Activated T-cell treated with anti-CD3 and anti-CD28 coated beads, Interleukin-2, amount 50 U/mL, for 1 hour (primary cell): ENCODE measurements around the gene MYLK2.

Experiments used
- DNase-seq: peaks from one replicate; pipeline ENCODE4 v3.0.0-alpha.2; 2020

The MYLK2 gene

DNA sequence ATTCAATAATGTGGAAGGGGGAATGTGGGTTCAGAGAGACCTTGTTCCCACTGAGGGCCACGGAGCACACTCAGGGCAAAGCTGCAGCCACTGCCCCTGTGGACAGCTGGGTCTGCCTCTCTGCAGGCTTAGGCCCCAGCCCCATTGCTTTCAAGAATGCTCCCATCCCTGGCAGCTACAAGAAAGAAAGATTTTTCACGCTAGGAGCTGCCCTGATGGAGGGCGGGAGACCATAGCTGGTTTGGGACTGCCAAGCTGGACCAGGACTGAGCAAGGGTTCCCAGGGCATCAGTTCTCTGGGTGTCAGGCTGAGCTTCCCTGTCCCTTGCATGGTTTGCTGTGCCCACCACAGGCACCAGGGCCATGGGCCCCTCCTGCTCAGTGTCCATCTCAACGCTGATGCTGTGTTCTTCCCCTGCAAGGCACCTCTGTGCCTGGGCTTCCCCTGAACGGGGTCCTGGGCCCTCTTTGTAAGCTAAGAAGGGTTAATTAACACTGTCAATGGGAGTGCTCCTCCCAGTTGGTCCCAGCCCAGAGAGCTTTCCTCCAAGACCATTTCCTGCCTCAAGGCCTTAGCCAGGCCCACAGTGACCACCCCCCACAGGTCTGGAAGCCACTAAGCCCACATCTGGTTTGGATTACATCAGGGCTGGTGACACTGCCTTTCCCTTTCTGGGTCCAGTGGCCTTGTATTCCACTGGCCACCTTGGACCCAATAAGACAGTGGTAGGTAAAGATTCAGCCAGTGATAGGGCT lies 17.9 kb downstream of the MYLK2 start:
- no peak for DNase-seq

DNA sequence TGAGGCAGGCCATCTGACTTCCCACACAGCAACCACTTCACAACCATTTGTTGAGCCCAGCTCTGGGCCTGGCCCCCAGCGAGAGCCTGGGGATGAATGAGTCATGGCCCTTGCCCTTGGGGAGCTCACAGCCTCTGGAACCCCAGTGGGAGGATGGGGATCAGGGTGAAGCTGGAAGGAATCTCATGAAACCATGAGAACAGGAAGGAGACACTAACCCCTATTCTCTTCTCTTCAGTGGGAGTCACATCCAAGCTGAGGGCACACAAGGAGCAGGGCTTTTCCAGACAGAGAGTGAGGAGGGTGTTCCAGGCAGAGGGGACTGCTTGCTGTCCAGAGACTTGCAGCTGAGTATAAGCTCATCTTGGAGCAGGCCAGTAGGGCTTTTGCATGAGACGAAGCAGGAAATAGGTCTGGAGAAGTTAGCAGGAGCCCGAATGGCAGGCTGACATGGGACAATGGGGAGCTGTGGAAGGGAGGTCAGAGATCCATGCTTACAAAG lies 18.8 kb downstream of the MYLK2 start:
- no peak for DNase-seq

DNA sequence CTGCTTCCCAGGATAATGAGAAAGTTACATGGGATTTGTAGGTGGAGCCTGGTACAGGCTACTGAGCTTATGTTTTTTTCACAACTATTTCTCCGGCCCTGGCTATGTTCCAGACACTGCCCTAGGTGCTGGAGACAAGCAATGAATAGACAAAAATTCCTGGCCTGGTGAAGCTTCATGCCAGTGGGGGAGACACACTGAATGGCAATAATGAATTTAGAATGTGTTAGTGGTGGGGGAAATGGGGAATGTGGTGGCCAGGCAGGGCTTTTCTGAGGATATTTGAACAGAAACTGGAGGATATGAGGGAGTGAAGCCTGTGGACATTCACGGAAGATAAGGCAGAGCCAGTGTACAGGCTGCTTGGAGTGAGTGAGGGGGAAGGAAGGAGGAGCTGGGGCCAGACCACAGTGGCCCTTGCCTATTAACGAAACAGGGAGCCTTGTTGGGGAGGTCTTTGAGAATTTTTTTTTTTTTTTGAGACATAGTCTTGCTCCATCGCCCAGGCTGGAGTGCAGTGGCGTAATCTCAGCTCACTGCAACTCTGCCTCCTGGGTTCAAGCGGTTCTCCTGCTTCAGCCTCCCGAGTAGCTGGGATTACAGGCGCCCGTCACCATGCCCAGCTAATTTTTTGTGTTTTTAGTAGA lies 19.6 kb downstream of the MYLK2 start:
- no peak for DNase-seq

DNA sequence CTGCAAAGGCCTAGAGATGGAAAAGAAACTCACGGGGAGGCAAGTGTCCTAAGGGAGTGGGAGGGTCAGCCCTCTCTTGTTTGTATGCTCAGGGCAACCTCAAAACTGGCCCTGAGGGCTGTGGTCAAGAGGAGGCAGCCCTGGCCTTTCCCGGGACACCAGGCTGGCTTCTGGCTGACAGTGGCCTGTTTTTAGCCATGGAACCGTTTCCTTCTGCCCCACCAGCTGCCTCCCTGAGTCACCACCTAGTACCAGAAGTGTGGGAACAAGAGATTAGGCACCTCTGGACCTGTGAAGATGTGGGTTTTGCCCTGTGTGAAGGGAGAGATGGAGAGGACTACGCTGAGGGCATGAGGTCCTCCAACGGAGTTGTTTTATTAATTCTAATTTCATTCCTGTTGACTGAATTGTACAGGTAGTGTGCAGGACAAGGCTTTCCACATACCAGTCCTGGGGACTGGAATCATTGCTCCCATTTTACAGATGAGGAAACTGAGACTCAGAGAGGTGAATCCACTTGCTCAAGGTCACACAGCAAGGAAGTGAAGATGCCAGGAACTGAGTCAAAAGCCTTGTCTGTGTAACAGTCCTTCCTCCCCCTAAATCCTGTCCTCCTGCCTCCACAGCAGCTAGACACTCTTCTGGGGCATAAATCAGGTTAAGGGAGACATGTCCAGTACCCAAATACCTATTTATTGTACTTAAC lies 20.8 kb downstream of the MYLK2 start:
- DNase-seq = no peak

DNA sequence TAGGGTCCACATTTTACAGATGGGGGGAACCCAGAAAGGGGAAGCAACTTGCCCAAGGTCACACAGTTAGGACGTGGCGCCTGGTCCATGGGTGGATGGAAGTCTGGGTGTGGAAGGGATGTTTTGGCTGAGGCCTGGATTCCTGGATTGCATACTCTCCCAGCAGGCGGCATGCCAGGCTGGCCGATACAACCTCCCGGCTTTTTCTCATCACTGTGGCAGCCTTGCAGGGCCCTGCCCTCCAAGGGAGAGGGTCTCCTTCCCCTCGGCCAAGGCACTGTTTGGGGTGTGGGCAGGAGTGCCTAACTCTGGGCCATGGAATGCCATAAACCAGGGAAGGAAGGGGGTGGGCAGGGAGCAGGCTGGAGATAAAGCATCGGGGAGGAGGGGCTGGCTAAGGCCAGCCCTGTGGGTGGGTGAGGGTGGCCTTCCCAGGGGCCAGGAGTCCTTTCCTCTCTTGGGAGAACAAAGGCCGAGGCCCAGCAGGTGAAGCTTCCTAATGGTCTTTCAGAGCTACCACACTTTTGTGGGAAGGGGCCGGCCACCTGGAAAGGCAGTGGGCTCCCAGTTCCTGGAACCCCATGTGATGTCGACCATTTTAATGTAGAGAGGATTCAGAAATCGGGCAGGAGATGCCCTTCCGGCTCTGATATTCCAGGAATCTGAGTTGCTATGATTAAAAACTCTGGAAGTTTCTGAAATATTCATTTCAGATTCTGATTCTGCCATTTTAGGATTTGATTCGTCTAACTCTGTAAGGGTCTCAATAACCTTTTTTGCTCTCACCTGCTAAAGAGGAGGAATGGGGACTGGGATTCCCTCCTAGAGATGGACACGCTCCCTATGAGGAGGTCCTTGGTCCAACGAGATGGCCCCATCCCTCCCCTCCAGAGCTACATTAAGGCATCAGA lies 22.0 kb downstream of the MYLK2 start:
- no peak for DNase-seq

DNA sequence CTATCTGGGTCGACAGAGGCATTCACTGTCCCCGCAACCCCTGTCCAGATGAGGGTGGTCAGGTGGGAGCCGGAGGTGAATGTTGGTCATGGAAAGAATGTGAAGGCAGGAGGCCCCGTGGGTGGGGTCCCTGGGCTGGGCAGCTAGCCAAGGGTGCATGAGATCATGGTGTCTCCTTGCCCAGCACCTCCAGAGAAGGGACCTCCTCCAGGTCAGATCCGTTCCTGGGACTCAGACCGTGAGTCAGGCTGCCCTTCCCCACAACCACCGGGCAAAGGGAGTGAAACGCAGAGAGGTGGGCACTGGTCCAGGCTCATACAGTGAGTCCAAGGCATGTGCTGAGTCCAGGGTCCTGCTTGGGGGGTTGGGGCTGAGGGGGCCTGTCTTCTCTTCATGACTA lies 22.8 kb downstream of the MYLK2 start:
- no peak for DNase-seq

DNA sequence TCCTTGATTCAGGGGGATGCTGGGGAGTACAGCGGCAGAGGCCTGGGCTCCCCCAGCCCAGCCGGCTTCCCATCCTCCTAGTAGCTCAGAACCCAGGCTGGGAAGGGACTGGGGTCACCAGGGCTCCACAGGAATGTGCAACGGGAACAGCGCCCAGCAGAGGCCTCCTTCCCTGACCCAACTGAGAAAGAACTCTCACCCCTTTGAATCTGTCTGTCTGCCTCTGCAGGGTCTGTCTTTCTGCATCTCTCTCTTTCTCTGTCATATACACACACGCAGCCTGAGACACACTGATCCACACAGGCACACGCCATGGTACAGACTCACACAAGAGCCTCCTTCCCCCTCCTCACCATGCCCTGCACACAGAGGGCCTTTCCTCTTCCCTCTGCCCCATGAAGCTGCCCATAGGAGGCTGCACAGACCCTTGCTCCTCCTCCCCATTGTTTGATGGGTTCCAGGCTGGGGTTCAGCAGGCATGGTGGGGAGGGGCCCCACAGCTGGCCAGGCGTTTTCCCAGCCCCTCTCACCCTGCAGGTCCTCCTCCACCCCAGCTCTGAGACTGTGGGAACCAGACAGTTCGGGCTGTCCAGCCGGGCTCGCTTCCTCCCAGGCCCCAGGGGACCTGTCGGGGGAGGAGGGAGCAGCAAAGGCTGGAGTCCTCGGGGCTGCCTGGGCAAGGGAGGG lies 23.5 kb downstream of the MYLK2 start:
- no peak for DNase-seq

DNA sequence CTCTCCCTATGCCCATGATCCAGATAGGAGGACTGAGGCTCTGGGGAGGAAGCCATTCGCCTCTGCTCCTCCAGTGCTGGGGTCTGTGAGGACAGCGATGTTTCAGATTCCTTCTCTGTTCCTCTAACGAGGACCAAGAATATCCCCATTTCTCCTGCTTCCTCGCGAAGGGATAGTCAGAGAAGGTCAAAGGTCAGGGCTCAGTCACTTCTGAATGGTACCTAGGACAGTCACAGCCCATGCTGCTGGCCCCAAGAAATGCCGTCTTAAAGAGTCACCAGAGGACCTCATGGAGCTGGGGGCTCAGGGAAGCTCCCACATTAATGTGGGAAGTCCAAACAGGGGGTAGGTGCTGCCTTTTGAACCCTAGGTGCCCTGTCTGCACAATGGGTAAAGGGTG lies 24.1 kb downstream of the MYLK2 start:
- DNase-seq = no peak

DNA sequence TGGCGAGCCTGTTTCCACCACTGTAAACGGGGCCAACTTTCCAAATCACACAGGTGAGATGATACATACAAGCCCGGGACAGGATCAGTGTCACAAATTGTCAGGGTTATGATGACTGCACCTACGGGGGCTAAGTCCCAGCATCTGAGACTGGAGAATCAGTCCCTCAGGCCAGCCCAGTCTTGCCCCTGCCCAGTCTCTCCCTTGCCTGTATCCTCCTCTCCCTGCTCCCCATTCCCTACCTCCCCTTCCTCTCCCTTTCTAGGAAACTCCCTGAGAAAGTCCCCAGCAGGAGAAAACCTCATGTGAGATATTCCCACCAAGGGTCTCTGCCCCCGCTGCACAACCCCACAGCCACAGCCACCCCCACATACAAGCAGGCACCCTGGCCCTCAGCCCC lies 24.7 kb downstream of the MYLK2 start:
- DNase-seq = no peak

DNA sequence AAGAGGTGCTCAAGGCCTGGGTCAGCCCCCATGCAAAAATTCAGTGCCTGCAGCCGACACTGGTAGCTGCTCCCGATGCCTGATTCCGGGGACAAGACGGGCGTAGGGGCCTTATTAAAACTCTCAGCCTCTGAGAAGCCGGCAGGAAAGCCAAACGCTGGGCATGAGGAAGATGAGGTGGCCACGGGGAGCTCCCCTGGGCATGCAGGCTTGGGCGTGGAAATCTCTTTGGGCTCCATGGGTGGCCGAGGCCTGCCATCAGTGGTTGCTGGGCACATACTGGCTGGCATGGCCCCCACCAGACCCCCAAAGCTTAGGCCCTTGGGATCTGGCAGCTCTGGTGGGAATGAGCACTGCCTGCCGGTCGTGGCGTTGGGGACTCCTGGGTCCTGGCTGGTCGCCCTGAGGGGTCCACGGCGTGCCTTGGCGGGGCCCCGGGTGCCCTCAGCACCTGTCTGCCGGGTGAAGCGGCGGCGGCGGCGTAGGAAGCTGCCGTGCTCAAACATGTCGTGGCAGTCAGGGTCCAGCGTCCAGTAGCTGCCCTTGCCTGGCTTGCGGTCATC lies 25.7 kb downstream of the MYLK2 start:
- DNase-seq = no peak

DNA sequence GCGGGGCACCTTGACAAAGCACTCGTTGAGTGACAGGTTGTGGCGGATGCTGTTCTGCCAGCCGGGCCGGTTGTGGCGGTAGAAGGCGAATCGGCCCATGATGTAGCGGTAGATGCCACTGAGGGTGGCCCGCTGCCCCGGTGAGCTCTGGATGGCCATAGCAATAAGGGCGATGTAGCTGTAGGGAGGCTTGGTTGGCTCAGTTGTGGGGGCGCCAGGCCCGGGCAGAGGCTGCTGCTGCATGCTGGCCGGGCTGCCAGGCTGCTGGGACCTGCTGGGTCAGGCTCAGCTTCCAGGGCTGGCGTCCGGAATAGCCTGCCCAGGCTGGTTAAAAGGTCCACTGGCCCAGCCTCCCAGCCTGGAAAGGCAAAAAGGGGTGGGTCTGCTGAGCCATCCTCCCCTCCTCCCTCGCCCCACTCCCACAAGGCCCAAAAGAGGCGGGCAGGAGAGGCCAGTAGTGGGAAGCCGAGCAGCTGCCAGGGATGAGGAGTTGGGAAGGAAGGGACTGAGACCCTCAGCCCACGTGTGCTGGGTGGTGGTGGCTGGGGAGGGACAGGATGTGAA lies 26.2 kb downstream of the MYLK2 start, which contains the start of gene FOXS1:
Gene FOXS1, minus strand, starts transcription at position 305 of the 564 bp plus-strand sequence. Its CDS starts 62 bp downstream, at position 243.
- no peak for DNase-seq

DNA sequence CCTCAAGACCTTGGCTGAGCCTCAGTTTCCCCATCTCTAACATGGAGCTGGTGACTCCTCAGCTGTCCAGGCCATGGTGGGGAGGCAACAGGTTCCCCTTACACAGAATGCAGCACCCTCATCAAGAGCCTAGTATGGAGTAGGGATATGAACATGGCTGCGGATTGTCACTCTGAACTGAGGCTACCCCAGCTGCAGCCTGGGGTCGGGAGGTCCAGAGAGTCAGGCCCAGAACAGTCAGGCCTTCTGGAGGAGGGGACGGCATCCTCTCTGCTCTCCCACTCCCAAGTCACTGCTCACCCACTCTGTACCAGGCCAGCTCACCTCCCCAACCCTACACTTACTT lies 27.6 kb downstream of the MYLK2 start:
- DNase-seq = no peak

DNA sequence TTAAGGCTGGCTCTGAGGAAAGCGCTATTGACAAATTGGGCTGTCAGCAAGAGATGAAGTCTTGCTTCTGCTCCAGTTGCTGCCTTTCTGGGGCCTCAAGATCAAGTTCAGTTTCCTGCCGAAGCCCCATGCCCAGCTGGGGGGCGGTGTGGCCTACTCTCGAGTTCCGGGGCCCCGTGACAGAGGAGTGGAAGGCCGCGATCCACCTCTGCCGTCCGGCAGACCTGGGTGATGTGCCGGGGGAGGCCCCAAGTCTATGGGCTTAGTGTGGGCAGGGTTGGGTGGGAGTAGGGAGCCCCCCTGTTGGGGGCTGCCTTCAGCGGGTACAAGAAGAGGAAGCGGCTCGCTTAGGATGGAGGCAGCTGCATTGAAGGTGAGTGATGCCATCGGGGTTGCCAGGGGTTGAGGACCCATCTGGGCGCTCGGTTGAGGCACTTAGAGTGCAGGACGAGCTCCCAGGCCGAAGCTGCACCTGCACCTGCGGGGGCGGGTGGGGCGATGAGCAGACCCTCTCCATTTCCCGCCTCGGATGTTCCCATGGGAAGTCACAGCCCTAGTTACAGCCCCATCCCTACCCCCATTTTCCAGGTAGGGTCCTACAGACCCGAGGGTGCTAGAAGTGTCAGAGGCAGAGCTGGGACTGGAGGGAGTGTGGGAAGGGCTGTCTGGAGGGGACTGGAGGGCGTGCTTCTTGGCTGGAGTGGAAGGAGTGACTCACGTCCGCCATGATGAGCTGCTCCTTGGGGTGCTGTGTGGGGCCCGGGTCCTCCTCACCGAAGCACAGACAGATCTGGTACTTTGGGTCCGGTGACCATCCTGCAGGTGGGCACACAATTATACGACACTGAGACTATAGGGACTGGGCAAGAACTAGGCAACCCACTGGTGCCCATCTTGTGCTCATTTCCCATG lies 29.2 kb downstream of the MYLK2 start:
- DNase-seq = no peak

DNA sequence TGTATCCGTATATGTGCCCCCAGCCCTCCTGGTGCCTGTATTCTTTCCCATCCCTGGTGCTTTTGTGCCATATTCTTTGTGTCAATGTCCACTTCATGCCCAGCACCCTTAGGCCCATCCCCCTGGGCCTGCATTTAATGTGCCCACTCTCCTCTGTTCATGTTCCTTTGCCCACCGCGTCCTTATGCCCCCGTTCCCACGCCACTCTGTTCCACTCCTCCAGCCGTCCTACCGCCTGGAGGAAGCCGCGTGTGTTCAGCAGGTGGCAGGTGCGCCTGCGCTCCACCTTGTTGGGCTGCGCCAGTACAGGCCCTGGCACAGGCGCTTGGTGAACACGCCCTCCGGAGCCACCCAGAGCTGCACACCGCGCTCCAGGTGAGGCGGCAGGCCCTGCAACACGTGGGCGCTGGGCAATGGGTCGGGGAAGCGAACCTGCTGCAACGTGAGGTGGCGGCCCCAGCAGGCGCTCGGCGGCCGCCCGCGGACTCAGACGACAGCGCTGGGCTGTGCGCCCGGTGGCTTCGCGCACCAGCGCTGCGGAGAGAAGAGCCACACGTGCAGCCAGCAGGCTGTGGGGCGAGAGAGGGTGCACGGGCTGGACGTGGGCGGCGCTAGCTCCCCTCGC lies 30.3 kb downstream of the MYLK2 start:
- no peak for DNase-seq

DNA sequence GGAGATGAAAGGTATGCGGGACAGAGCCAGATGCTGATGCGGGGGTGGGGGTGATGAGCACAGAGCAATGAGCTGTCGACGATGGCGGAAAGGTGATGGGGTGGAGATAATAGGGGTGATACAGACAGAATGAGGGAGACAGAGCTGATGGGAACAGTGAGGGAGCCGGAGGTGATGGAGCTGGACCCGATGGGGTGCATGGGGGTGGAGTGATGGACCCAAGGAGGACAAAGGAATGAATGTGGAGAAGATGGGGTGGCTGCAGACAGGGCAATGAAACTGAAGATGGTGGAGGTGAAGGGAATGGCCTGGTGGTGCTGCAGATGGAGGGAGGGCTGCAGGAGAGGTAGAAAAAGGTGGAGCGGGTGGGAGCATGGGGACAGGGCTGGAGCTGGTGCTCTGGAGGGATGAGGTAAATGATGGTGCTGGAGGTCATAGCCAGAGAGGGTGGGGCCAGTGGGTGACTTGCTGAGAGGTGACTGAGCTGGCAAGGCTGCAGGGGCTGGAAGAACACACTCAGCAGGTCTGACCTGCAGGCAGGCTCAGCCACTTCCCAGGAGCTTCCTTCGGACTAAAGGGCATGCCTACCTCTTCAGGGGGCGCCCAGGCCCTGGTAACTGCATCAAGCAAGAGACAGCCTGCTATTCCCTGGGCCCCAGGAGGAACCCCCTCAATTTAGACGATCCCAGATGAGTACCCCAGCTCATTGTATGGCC lies 32.2 kb downstream of the MYLK2 start:
- no peak for DNase-seq

DNA sequence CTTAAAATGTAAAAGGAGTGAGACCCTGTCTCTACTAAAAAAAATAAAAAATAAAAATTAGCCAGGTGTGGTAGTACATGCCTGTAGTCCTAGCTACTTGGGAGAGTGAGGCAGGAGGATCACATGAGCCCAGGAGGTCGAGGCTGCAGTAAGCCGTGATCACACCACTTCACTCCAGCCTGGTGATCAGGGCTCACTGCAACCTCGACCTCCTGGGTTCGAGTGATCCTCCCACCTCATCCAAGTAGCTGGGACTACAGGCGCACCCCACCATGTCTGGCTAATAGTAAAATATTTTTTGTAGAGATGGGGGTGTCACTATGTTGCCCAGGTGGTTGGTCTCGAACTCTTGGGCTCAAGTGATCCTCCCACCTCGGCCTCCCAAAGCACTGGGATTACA lies 34.3 kb downstream of the MYLK2 start:
- DNase-seq = no peak

DNA sequence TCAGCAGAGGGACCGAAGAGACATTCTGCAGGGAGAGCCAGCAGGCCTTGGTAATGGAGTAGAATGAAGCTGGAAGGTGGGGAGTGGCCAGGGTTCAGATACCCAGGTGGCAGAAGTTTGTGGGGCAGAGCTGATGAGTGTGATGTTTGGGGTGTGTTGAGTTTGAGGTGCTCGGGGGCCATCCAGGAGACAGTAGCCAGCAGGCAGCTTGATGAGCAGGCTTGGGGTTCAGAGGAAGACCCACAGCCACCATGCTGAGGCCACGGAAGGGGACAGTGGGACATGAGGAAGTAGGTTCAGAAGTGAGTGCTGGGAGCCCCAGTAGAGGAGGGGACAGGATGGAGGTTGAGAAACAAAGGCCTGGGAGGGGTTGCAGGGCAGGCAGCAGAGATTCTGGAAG lies 37.4 kb downstream of the MYLK2 start:
- no peak for DNase-seq

DNA sequence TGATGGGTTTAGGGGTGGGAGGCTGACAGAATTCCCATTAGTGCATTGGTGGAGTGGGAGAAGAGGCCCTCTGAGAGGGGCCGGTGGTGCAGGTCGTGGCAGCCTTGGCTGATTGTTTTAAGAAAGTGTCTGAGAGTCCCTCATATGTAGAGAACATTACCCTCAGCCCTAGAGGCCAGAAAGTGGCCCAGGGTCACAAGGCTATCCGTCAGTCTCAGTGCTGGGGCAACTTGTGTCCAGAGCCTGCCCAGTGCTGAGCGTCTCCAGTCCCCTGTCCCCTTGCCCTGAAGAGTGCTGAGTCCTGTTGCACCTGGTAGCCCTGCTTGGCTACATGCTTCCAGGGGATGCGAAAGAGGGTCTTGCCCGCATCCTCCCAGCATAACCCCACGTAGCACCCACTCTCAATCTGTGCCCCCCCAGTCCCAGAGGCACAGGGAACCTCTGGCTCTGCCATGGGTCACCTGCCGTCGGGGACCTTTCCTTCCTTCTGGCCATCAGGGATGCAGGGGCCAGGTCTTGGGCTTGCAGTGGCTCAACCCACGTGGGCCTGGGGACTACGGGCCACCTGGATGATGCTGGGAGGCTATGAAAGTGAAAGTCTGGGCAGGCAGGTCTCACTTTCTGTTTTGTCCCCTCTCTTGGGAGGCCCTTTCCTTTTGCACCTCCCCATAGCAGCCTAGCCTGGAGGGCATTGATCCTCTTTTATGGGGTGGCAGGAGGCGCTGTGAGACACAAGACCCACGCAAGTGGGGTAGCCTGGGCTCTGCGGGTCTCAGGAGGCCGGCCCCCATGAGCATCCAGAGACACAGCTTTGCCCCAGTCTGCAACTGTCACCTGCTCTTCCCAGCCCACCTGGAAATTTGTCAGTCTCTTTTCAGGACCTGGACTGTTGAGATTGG lies 39.0 kb downstream of the MYLK2 start:
- DNase-seq = peak; percentile 12
